DND-41 (cell line): ENCODE results near the gene KATNAL1.

Experiments used
- ATAC-seq: fragments of 200-7000 bp; cut with Tn5 transposase; 3 replicates; pipeline ENCODE4 v1.9.1; 2021; ENCODE audit warnings: low read depth; ENCODE audit not compliant: insufficient read depth
- DNase-seq: peaks from one replicate; pipeline ENCODE4 v3.0.0-alpha.2; 2020
- H2AFZ ChIP-seq: 2 replicates; pipeline ENCODE4 v1.6.0; 2012; ENCODE audit warnings: low read depth, low read length
- H3K27ac ChIP-seq: 2 replicates; pipeline ENCODE4 v1.5.1; 2012; ENCODE audit warnings: low read length, inconsistent platforms
- H3K27me3 ChIP-seq: fragments of 200-600 bp; sonication (generic); 2 replicates; pipeline ENCODE4 v1.6.0; 2012; ENCODE audit warnings: low read length, mild to moderate bottlenecking, inconsistent platforms; ENCODE audit not compliant: insufficient read depth, poor library complexity
- H3K36me3 ChIP-seq: 2 replicates; pipeline ENCODE4 v1.5.1; 2012; ENCODE audit warnings: low read length, inconsistent platforms; ENCODE audit not compliant: insufficient read depth
- H3K4me1 ChIP-seq: 2 replicates; pipeline ENCODE4 v1.5.1; 2012; ENCODE audit warnings: mild to moderate bottlenecking, low read length; ENCODE audit not compliant: insufficient read depth
- H3K4me2 ChIP-seq: 2 replicates; pipeline ENCODE4 v1.6.0; 2012; ENCODE audit warnings: mild to moderate bottlenecking, moderate library complexity, low read length, inconsistent platforms; ENCODE audit not compliant: insufficient read depth
- H3K4me3 ChIP-seq, 2 experiments: fragments of 200-600 bp in 1 of 2; shearing (Covaris generic) in 1 of 2; 2 replicates each; pipeline ENCODE4 v1.5.1; 2012 to 2016; ENCODE audit warnings: inconsistent platforms in 2 of 2, low read length in 2 of 2, mild to moderate bottlenecking in 2 of 2, low read depth in 1 of 2, moderate library complexity in 1 of 2
- H3K79me2 ChIP-seq: 2 replicates; pipeline ENCODE4 v1.6.0; 2012; ENCODE audit warnings: low read length, inconsistent platforms; ENCODE audit not compliant: insufficient read depth
- H3K9ac ChIP-seq: 2 replicates; pipeline ENCODE4 v1.6.0; 2012; ENCODE audit warnings: low read depth, mild to moderate bottlenecking, inconsistent platforms, low read length, moderate library complexity
- H3K9me3 ChIP-seq: 2 replicates; pipeline ENCODE4 v1.5.1; 2012; ENCODE audit warnings: low read length, moderate library complexity, mild to moderate bottlenecking, inconsistent platforms; ENCODE audit not compliant: insufficient read depth, severe bottlenecking
- H4K20me1 ChIP-seq: 2 replicates; pipeline ENCODE4 v1.6.0; 2012; ENCODE audit warnings: low read length; ENCODE audit not compliant: insufficient read depth
- CTCF ChIP-seq: IDR thresholded peaks from 2 replicates; pipeline ENCODE4 v1.5.1; 2012; ENCODE audit warnings: borderline replicate concordance, low read length, moderate library complexity, mild to moderate bottlenecking; ENCODE audit not compliant: poor library complexity, severe bottlenecking; ENCODE audit errors: extremely low read depth
- EZH2 ChIP-seq: IDR thresholded peaks from 3 replicates; pipeline ENCODE4 v1.6.1; 2012; ENCODE audit warnings: borderline replicate concordance, low read depth, mild to moderate bottlenecking, moderate library complexity, low read length, inconsistent platforms; ENCODE audit not compliant: severe bottlenecking

The KATNAL1 gene

GRCh38 chr13:30158774-30159445, 148.4 kb downstream of the KATNAL1 start:
- H3K79me2 ChIP-seq = no peaks in the 10 kb centered on the region
- ATAC-seq (peak; percentile 47; the same call in 1 of the 3 replicates), DNase-seq (no peak)
- H3K9me3 ChIP-seq = no peaks in the 10 kb centered on the region
- H3K4me3 ChIP-seq = no peak overlapping the region
- H3K9ac ChIP-seq = no peak overlapping the region
- H3K4me1 ChIP-seq = no peaks in the 10 kb centered on the region
- H3K27me3 ChIP-seq = no peaks in the 10 kb centered on the region
- H2AFZ ChIP-seq = no peak overlapping the region
- H3K36me3 ChIP-seq = no peaks in the 10 kb centered on the region
- no peaks in the 10 kb centered on the region for H4K20me1 ChIP-seq
- H3K27ac ChIP-seq = no peak overlapping the region
- H3K4me2 ChIP-seq = no peak overlapping the region
- no peak for TF ChIP-seq EZH2
- peak; percentile 34 for TF ChIP-seq CTCF

- no peaks in the 10 kb centered on the region for H3K27me3 ChIP-seq
- H3K4me3 ChIP-seq = no peak overlapping the region
- no peak overlapping the region for H3K4me2 ChIP-seq
- ATAC-seq (no peak), DNase-seq (no peak)
- no peak overlapping the region for H3K9ac ChIP-seq
- no peaks in the 10 kb centered on the region for H3K9me3 ChIP-seq
- no peaks in the 10 kb centered on the region for H3K36me3 ChIP-seq
- no peaks in the 10 kb centered on the region for H3K4me1 ChIP-seq
- H3K27ac ChIP-seq = no peak overlapping the region
- no peaks in the 10 kb centered on the region for H3K79me2 ChIP-seq
- H4K20me1 ChIP-seq = no peaks in the 10 kb centered on the region
- no peak for TF ChIP-seq EZH2
- no peak for TF ChIP-seq CTCF
- H2AFZ ChIP-seq = no peak overlapping the region
Observed at GRCh38 chr13:30157616-30157993, 149.7 kb downstream of the KATNAL1 start.

- H3K4me1 ChIP-seq = no peaks in the 10 kb centered on the region
- no peak for DNase-seq
Observed at GRCh38 chr13:30156826-30157615, 150.3 kb downstream of the KATNAL1 start.

More at GRCh38 chr13:30156826-30157615, 150.3 kb downstream of the KATNAL1 start:
- no peaks in the 10 kb centered on the region for H3K36me3 ChIP-seq
- no peak for TF ChIP-seq CTCF
- TF ChIP-seq EZH2 = no peak
- H3K9ac ChIP-seq = no peak overlapping the region
- H3K27me3 ChIP-seq = no peaks in the 10 kb centered on the region
- no peak for ATAC-seq
- H3K9me3 ChIP-seq = no peaks in the 10 kb centered on the region
- H3K27ac ChIP-seq = no peak overlapping the region
- H3K79me2 ChIP-seq = no peaks in the 10 kb centered on the region
- H3K4me2 ChIP-seq = no peak overlapping the region
- no peak overlapping the region for H2AFZ ChIP-seq
- H4K20me1 ChIP-seq = no peaks in the 10 kb centered on the region
- H3K4me3 ChIP-seq = no peak overlapping the region
